Inflammatory macrophage treated with lipopolysaccharide for 1 hour (primary cell): Measurements from ENCODE around the gene TMBIM6.
"Not testable (repeated sequence)": the region's sequence is repeated elsewhere in the genome, so short reads cannot be mapped to it uniquely, and the experiment has no call there.

Experiments
- DNase-seq, 2 donors: peaks; one replicate each; pipeline ENCODE4 v3.0.0-alpha.2; 2020 to 2022

TMBIM6 gene

GRCh38 chr12:49777800-49778748, 36.7 kb downstream of the TMBIM6 start:
- no peak for DNase-seq

GRCh38 chr12:49779581-49779980, 38.2 kb downstream of the TMBIM6 start:
- DNase-seq = peak; percentile 37 to 66

- DNase-seq = not testable (repeated sequence)
These were observed 39.6 kb downstream of the TMBIM6 start for GRCh38 chr12:49780914-49781313.

GRCh38 chr12:49783917-49784676, 42.7 kb downstream of the TMBIM6 start:
- DNase-seq = peak; percentile 74 to 80

GRCh38 chr12:49784756-49785409, 43.5 kb downstream of the TMBIM6 start:
- DNase-seq = no peak

- no peak for DNase-seq
These were observed 46.3 kb downstream of the TMBIM6 start for GRCh38 chr12:49787672-49788071.

- no peak for DNase-seq
These were observed 48.6 kb downstream of the TMBIM6 start for GRCh38 chr12:49789992-49790391.

- no peak for DNase-seq
These were observed 49.6 kb downstream of the TMBIM6 start for GRCh38 chr12:49790741-49791555.

- no peak for DNase-seq
These were observed 50.3 kb downstream of the TMBIM6 start for GRCh38 chr12:49791700-49792099.

- DNase-seq = no peak
These were observed 51.0 kb downstream of the TMBIM6 start for GRCh38 chr12:49792181-49792970.

GRCh38 chr12:49792976-49793580, 51.7 kb downstream of the TMBIM6 start:
- DNase-seq = no peak

GRCh38 chr12:49793620-49794019, 52.3 kb downstream of the TMBIM6 start:
- no peak for DNase-seq

GRCh38 chr12:49794021-49794420, 52.7 kb downstream of the TMBIM6 start:
- no peak for DNase-seq

- DNase-seq = no peak
These were observed 53.7 kb downstream of the TMBIM6 start for GRCh38 chr12:49794811-49795653.

GRCh38 chr12:49795654-49796105, 54.3 kb downstream of the TMBIM6 start:
- DNase-seq = no peak

- DNase-seq = no peak
These were observed 54.8 kb downstream of the TMBIM6 start for GRCh38 chr12:49796155-49796554.

- DNase-seq = no peak
These were observed 55.5 kb downstream of the TMBIM6 start for GRCh38 chr12:49796606-49797448.

GRCh38 chr12:49797449-49797776, 56.1 kb downstream of the TMBIM6 start:
- peak; percentile 29 to 61 for DNase-seq

- DNase-seq = no peak
These were observed 56.9 kb downstream of the TMBIM6 start for GRCh38 chr12:49798248-49798647.
